Esophagus (tissue), 2 donors: ENCODE results near the gene SHC2. TPM values are rescaled to one million over a fixed set of nuclear protein-coding genes. Genes with fewer than 3 reads are reported as not detected.

Experiments used
- H3K27ac ChIP-seq, 2 donors: one replicate each; pipeline ENCODE4 v1.5.1; 2013; ENCODE audit warnings: low read depth in 2 of 2, mild to moderate bottlenecking in 2 of 2, inconsistent platforms in 1 of 2, low read length in 1 of 2, moderate library complexity in 1 of 2
- H3K27me3 ChIP-seq, 2 donors: one replicate each; pipeline ENCODE4 v1.6.1; 2013; ENCODE audit warnings: low read length in 2 of 2, control low read depth in 1 of 2, mild to moderate bottlenecking in 1 of 2; ENCODE audit not compliant: insufficient read depth in 2 of 2, control insufficient read depth in 1 of 2
- H3K36me3 ChIP-seq, 2 donors: one replicate each; pipeline ENCODE4 v1.6.1; 2013; ENCODE audit warnings: low read length in 1 of 2; ENCODE audit not compliant: control insufficient read depth in 2 of 2, insufficient read depth in 2 of 2
- H3K4me1 ChIP-seq, 2 donors: one replicate each; pipeline ENCODE4 v1.6.1; 2013; ENCODE audit warnings: low read length in 1 of 2; ENCODE audit not compliant: control insufficient read depth in 2 of 2, insufficient read depth in 2 of 2
- H3K4me3 ChIP-seq, 2 donors: one replicate each; pipeline ENCODE4 v1.5.1; 2013; ENCODE audit warnings: low read length in 2 of 2, mild to moderate bottlenecking in 2 of 2, low read depth in 1 of 2, moderate library complexity in 1 of 2
- H3K9me3 ChIP-seq, 2 donors: one replicate each; pipeline ENCODE4 v1.6.1; 2013; ENCODE audit warnings: mild to moderate bottlenecking in 2 of 2, low read depth in 1 of 2, low read length in 1 of 2, moderate library complexity in 1 of 2; ENCODE audit not compliant: control insufficient read depth in 2 of 2, insufficient read depth in 1 of 2
- WGBS, 2 donors: extraction: QIAGEN DNeasy Blood & Tissue Kit; methylation state at CpG; one replicate each; pipeline ENCODE4 v1.1.7; 2013; 5-methylcytosine and 5-hydroxymethylcytosine counted together
- polyA plus RNA-seq, 2 donors: library from polyadenylated mRNA; stranded (reverse); fragments of 200-250 nt; gene quantifications; one replicate each; pipeline ENCODE4 v1.2.3, GENCODE V29; 2013
- donor health status: healthy with polysubstance abuse.
- donor health status: Bipolar disorder and iron deficiency.

Gene SHC2
- polyA plus RNA-seq, 2 donors: 3.0 to 5.3 TPM

GRCh38 chr19:472005-472858, 11.4 kb upstream of the SHC2 start:
- H3K27me3 ChIP-seq: no peaks in the 10 kb centered on the region
- WGBS, 2 donors: 70 to 75% methylated on average over 23 of the region's 23 CpGs
- H3K36me3 ChIP-seq: no peaks in the 10 kb centered on the region

GRCh38 chr19:470701-471100, 9.9 kb upstream of the SHC2 start:
- H3K27me3 ChIP-seq: no peaks in the 10 kb centered on the region
- 72 to 76% methylated on average over 20 of the region's 20 CpGs for WGBS, 2 donors
- no peak overlapping the region for H3K4me3 ChIP-seq
- H3K36me3 ChIP-seq: no peaks in the 10 kb centered on the region
- H3K27ac ChIP-seq: no peak overlapping the region
- no peaks in the 10 kb centered on the region for H3K4me1 ChIP-seq
- no peaks in the 10 kb centered on the region for H3K9me3 ChIP-seq

More at GRCh38 chr19:472005-472858, 11.4 kb upstream of the SHC2 start:
- H3K4me3 ChIP-seq: no peak overlapping the region
- H3K27ac ChIP-seq: no peak overlapping the region
- H3K4me1 ChIP-seq: no peaks in the 10 kb centered on the region
- no peaks in the 10 kb centered on the region for H3K9me3 ChIP-seq

GRCh38 chr19:469833-470232, 9.0 kb upstream of the SHC2 start:
- Histone ChIP-seq H3K27ac (no peak overlapping the region), H3K36me3 (no peaks in the 10 kb centered on the region), H3K4me3 (no peak overlapping the region), H3K27me3 (no peaks in the 10 kb centered on the region), H3K4me1 (no peaks in the 10 kb centered on the region), H3K9me3 (no peaks in the 10 kb centered on the region)
- WGBS, 2 donors: 76 to 81% methylated on average over 7 of the region's 7 CpGs

GRCh38 chr19:468587-469256, 7.9 kb upstream of the SHC2 start:
- H3K27ac ChIP-seq: no peak overlapping the region
- H3K36me3 ChIP-seq: no peaks in the 10 kb centered on the region
- H3K27me3 ChIP-seq: no peaks in the 10 kb centered on the region
- 72 to 78% methylated on average over 27 of the region's 27 CpGs for WGBS, 2 donors
- no peaks in the 10 kb centered on the region for H3K9me3 ChIP-seq
- H3K4me1 ChIP-seq: no peaks in the 10 kb centered on the region
- no peak overlapping the region for H3K4me3 ChIP-seq

- H3K27me3 ChIP-seq: no peaks in the 10 kb centered on the region
- H3K4me1 ChIP-seq: no peaks in the 10 kb centered on the region
- H3K9me3 ChIP-seq: no peaks in the 10 kb centered on the region
- H3K36me3 ChIP-seq: no peaks in the 10 kb centered on the region
- 75 to 77% methylated on average over 11 of the region's 11 CpGs for WGBS, 2 donors
- no peak overlapping the region for H3K4me3 ChIP-seq
- no peak overlapping the region for H3K27ac ChIP-seq
These were observed 6.7 kb upstream of the SHC2 start for GRCh38 chr19:467554-467953.

GRCh38 chr19:465056-465816, 4.4 kb upstream of the SHC2 start:
- Histone ChIP-seq H3K27ac (no peak overlapping the region), H3K4me1 (peaks cover 0 to 4% of the 10 kb centered on the region in 2 donors), H3K9me3 (no peaks in the 10 kb centered on the region), H3K27me3 (peaks cover 0 to 4% of the 10 kb centered on the region in 2 donors), H3K4me3 (no peak overlapping the region), H3K36me3 (no peaks in the 10 kb centered on the region)
- 96% methylated on average over 3 of the region's 3 CpGs for WGBS, 2 donors

- Histone ChIP-seq H3K4me1 (peaks cover 4% of the 10 kb centered on the region in 2 donors), H3K27me3 (peaks cover 0 to 4% of the 10 kb centered on the region in 2 donors), H3K27ac (no peak overlapping the region), H3K9me3 (no peaks in the 10 kb centered on the region), H3K36me3 (no peaks in the 10 kb centered on the region), H3K4me3 (no peak overlapping the region)
- WGBS, 2 donors: 90 to 93% methylated on average over 4 to 9 of the region's 9 CpGs
These were observed 3.3 kb upstream of the SHC2 start for GRCh38 chr19:464208-464545.

GRCh38 chr19:463483-464207, 2.8 kb upstream of the SHC2 start:
- Histone ChIP-seq H3K9me3 (no peaks in the 10 kb centered on the region), H3K4me1 (peaks cover 4% of the 10 kb centered on the region in 2 donors), H3K4me3 (no peak overlapping the region), H3K36me3 (no peaks in the 10 kb centered on the region), H3K27ac (no peak overlapping the region), H3K27me3 (peaks cover 0 to 4% of the 10 kb centered on the region in 2 donors)
- 81 to 88% methylated on average over 35 of the region's 35 CpGs for WGBS, 2 donors
